NB4 (cell line): ENCODE results near the gene NEUROD4.

Experiments
- DNase-seq: peaks from one replicate; pipeline ENCODE4 v3.0.0; 2010; ENCODE audit warnings: low read depth
- H3K4me3 ChIP-seq: one replicate; pipeline ENCODE4 v1.5.1; 2011; ENCODE audit warnings: mild to moderate bottlenecking, low read depth, low read length, moderate library complexity
- CTCF ChIP-seq: IDR thresholded peaks from one replicate; pipeline ENCODE4 v1.5.1; 2012; ENCODE audit warnings: low read depth, low read length
- MAX ChIP-seq: IDR thresholded peaks from 2 replicates; pipeline ENCODE4 v1.6.1; 2011; ENCODE audit warnings: low read depth, low read length
- MYC ChIP-seq: IDR thresholded peaks from 2 replicates; pipeline ENCODE4 v1.6.1; 2011; ENCODE audit warnings: low read depth, low read length
- POLR2A ChIP-seq: IDR thresholded peaks from 2 replicates; pipeline ENCODE4 v1.6.1; 2011; ENCODE audit warnings: mild to moderate bottlenecking; ENCODE audit not compliant: insufficient read length; ENCODE audit errors: extremely low read depth

Gene NEUROD4

GRCh38 chr12:55001198-55001868, 18.4 kb upstream of the NEUROD4 start:
- DNase-seq = no peak
- TF ChIP-seq POLR2A (no peak), CTCF (no peak), MYC (no peak), MAX (no peak)
- H3K4me3 ChIP-seq = no peak overlapping the region

GRCh38 chr12:55002355-55002754, 17.4 kb upstream of the NEUROD4 start:
- TF ChIP-seq POLR2A (no peak), MAX (no peak), MYC (no peak), CTCF (no peak)
- H3K4me3 ChIP-seq = no peak overlapping the region
- DNase-seq = no peak

GRCh38 chr12:55008944-55009585, 10.7 kb upstream of the NEUROD4 start:
- no peak overlapping the region for H3K4me3 ChIP-seq
- DNase-seq = no peak
- no peak for TF ChIP-seq MAX
- TF ChIP-seq MYC = no peak
- TF ChIP-seq POLR2A = no peak
- TF ChIP-seq CTCF = no peak

- TF ChIP-seq POLR2A (no peak), MYC (no peak), CTCF (no peak), MAX (no peak)
- H3K4me3 ChIP-seq = no peak overlapping the region
- no peak for DNase-seq
These were observed 2.3 kb upstream of the NEUROD4 start for GRCh38 chr12:55017416-55017925.

- TF ChIP-seq CTCF = no peak
- no peak for TF ChIP-seq MAX
- TF ChIP-seq POLR2A = no peak
- no peak for TF ChIP-seq MYC
- H3K4me3 ChIP-seq = no peak overlapping the region
- no peak for DNase-seq
These were observed 4.8 kb downstream of the NEUROD4 start for GRCh38 chr12:55024575-55024974.
